ENCODE measurements around the gene CKM.
"Not testable (repeated sequence)": the region's sequence is repeated elsewhere in the genome, so short reads cannot be mapped to it uniquely, and the experiment has no call there.

The CKM gene

GRCh38 chr19:45271098-45271734 lies 51.5 kb downstream of the CKM start:
- H3K9me3 ChIP-seq (ENCODE audit: low read length): no peaks in the 10 kb centered on the region
- H3K27me3 ChIP-seq (ENCODE audit: insufficient read depth, low read length): no peaks in the 10 kb centered on the region
- H4K20me1 ChIP-seq (ENCODE audit: insufficient read depth, low read length): no peaks in the 10 kb centered on the region
- H2AFZ ChIP-seq (ENCODE audit: low read length): no peak overlapping the region
- no peak overlapping the region for H3K9ac ChIP-seq (ENCODE audit: low read length)
- TF ChIP-seq CTCF (IDR thresholded peaks at IDR 0.05; ENCODE audit: low read length): no peak
- no peak for TF ChIP-seq EZH2 (IDR thresholded peaks at IDR 0.05; ENCODE audit: borderline replicate concordance, low read length)
- no peak overlapping the region for H3K4me2 ChIP-seq (ENCODE audit: low read length)
- H3K79me2 ChIP-seq (ENCODE audit: insufficient read depth, low read length): no peaks in the 10 kb centered on the region
- no peaks in the 10 kb centered on the region for H3K9me2 ChIP-seq (ENCODE audit: low read depth, low read length)
- H3K4me3 ChIP-seq (ENCODE audit: low read depth, low read length, poor library complexity, severe bottlenecking): no peak overlapping the region
- no peaks in the 10 kb centered on the region for H3F3A ChIP-seq (ENCODE audit: insufficient read depth, low read length)
- H3K4me1 ChIP-seq (ENCODE audit: insufficient read depth, low read length, severe bottlenecking): peaks cover 18% of the 10 kb centered on the region
- no peak overlapping the region for H3K27ac ChIP-seq (ENCODE audit: low read depth, low read length, poor library complexity, severe bottlenecking)
- H3K36me3 ChIP-seq (ENCODE audit: insufficient read depth, low read length): peaks cover 8% of the 10 kb centered on the region; the same call in 1 of the 2 replicates

GRCh38 chr19:45269939-45270338 lies 52.7 kb downstream of the CKM start:
- not testable (repeated sequence) for H3F3A ChIP-seq (ENCODE audit: insufficient read depth, low read length); H3K27ac ChIP-seq (ENCODE audit: low read depth, low read length, poor library complexity, severe bottlenecking); H3K4me3 ChIP-seq (ENCODE audit: low read depth, low read length, poor library complexity, severe bottlenecking); H3K9me3 ChIP-seq (ENCODE audit: low read length); H3K9ac ChIP-seq (ENCODE audit: low read length); H3K36me3 ChIP-seq (ENCODE audit: insufficient read depth, low read length); H3K79me2 ChIP-seq (ENCODE audit: insufficient read depth, low read length); H3K4me1 ChIP-seq (ENCODE audit: insufficient read depth, low read length, severe bottlenecking); H3K27me3 ChIP-seq (ENCODE audit: insufficient read depth, low read length); H4K20me1 ChIP-seq (ENCODE audit: insufficient read depth, low read length); H3K4me2 ChIP-seq (ENCODE audit: low read length); H3K9me2 ChIP-seq (ENCODE audit: low read depth, low read length); H2AFZ ChIP-seq (ENCODE audit: low read length)
- peak; percentile 36 for TF ChIP-seq CTCF (IDR thresholded peaks at IDR 0.05; ENCODE audit: low read length)

- H3K9me2 ChIP-seq (ENCODE audit: low read depth, low read length): no peaks in the 10 kb centered on the region
- no peaks in the 10 kb centered on the region for H3K79me2 ChIP-seq (ENCODE audit: insufficient read depth, low read length)
- H3K36me3 ChIP-seq (ENCODE audit: insufficient read depth, low read length): peaks cover 8% of the 10 kb centered on the region
- no peaks in the 10 kb centered on the region for H3F3A ChIP-seq (ENCODE audit: insufficient read depth, low read length)
- no peaks in the 10 kb centered on the region for H3K27me3 ChIP-seq (ENCODE audit: insufficient read depth, low read length)
- no peaks in the 10 kb centered on the region for H4K20me1 ChIP-seq (ENCODE audit: insufficient read depth, low read length)
- H3K4me1 ChIP-seq (ENCODE audit: insufficient read depth, low read length, severe bottlenecking): peaks cover 5% of the 10 kb centered on the region
- H3K9ac ChIP-seq (ENCODE audit: low read length): no peak overlapping the region
- no peaks in the 10 kb centered on the region for H3K9me3 ChIP-seq (ENCODE audit: low read length)
- H3K4me3 ChIP-seq (ENCODE audit: low read depth, low read length, poor library complexity, severe bottlenecking): no peak overlapping the region
- TF ChIP-seq EZH2 (IDR thresholded peaks at IDR 0.05; ENCODE audit: borderline replicate concordance, low read length) (no peak), CTCF (IDR thresholded peaks at IDR 0.05; ENCODE audit: low read length) (no peak)
- no peak overlapping the region for H3K4me2 ChIP-seq (ENCODE audit: low read length)
- no peak overlapping the region for H3K27ac ChIP-seq (ENCODE audit: low read depth, low read length, poor library complexity, severe bottlenecking)
- no peak overlapping the region for H2AFZ ChIP-seq (ENCODE audit: low read length)
These were observed 55.4 kb downstream of the CKM start for GRCh38 chr19:45267296-45267695.
